Activated naive CD8-positive, alpha-beta T cell treated with anti-CD3 and anti-CD28 coated beads, Interleukin-2, amount 10 ng/mL, durations not matched to agents 7 days and 5 days (primary cell): ENCODE results near the gene RDX. TPM values are rescaled to one million over a fixed set of nuclear protein-coding genes. Genes with fewer than 3 reads are reported as not detected.
"Not testable (repeated sequence)": the region's sequence is repeated elsewhere in the genome, so short reads cannot be mapped to it uniquely, and the experiment has no call there.

Experiments
- ATAC-seq: fragments of 150-1000 bp; cut with Tn5 transposase; one replicate; pipeline ENCODE4 v1.10.0; 2021; ENCODE audit warnings: low read depth, moderate library complexity
- POLR2A ChIA-PET: fragments of 350-600 bp; sonication (Branson Sonifier 250); formaldehyde crosslinking; loops from one replicate; lab custom pipeline; 2021; ENCODE audit warnings: antibody characterized with exemption; lab: Charles Lee
- DNase-seq: peaks from one replicate; pipeline ENCODE4 v3.0.0; 2021
- H3K27ac Mint-ChIP-seq: one replicate; pipeline ENCODE4 v1.8.0; 2022; ENCODE audit warnings: mild to moderate bottlenecking, mixed read lengths
- H3K27me3 Mint-ChIP-seq: one replicate; pipeline ENCODE4 v1.8.0; 2022; ENCODE audit warnings: mild to moderate bottlenecking, moderate library complexity, mixed read lengths
- H3K36me3 Mint-ChIP-seq: one replicate; pipeline ENCODE4 v1.8.0; 2021; ENCODE audit warnings: mild to moderate bottlenecking, mixed read lengths
- H3K4me1 Mint-ChIP-seq: one replicate; pipeline ENCODE4 v1.8.0; 2021; ENCODE audit warnings: mixed read lengths
- H3K4me3 Mint-ChIP-seq: one replicate; pipeline ENCODE4 v1.8.0; 2022; ENCODE audit warnings: mild to moderate bottlenecking, moderate library complexity, mixed read lengths
- H3K9me3 Mint-ChIP-seq: one replicate; pipeline ENCODE4 v1.8.0; 2021; ENCODE audit warnings: mixed read lengths
- total RNA-seq, 2 experiments: library from RNA; stranded (reverse); gene quantifications; one replicate each; pipeline ENCODE4 v1.2.3, GENCODE V29; 2021

The RDX gene
- total RNA-seq, 2 experiments from 2014 or later = 30.4 to 38.1 TPM

- H3K9me3 Mint-ChIP-seq = no peaks in the 10 kb centered on the region
- peaks cover 12% of the 10 kb centered on the region for H3K4me1 Mint-ChIP-seq
- H3K36me3 Mint-ChIP-seq = peaks cover 15% of the 10 kb centered on the region
- H3K27ac Mint-ChIP-seq = no peak overlapping the region
- H3K27me3 Mint-ChIP-seq = no peaks in the 10 kb centered on the region
- no peak for DNase-seq
- POLR2A ChIA-PET = no interaction called here
- H3K4me3 Mint-ChIP-seq = no peak overlapping the region
- no peak for ATAC-seq
Measured at GRCh38 chr11:110283862-110284261, 12.6 kb downstream of the RDX start.

DNA sequence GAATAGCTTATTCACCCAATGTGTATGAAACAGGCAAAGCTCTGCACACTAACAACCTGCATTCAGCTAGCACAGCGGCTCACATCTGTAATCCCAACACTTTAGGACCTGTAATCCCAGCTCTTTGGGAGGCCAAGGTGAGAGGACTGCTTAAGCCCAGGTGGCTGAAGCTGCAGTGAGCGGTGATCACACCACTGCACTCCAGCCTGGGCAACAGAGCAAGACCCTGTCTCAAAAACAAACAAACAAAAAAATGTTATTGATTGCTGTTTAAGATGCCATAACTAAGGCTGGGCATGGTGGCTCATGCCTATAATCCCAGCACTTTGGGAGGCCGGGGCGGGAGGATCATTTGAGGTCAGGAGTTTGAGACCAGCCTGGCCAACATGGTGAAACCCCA is 15.8 kb downstream of the RDX start:
- H3K36me3 Mint-ChIP-seq = peaks cover 21% of the 10 kb centered on the region
- H3K4me3 Mint-ChIP-seq, H3K9me3 Mint-ChIP-seq, H3K4me1 Mint-ChIP-seq, DNase-seq, H3K27me3 Mint-ChIP-seq, H3K27ac Mint-ChIP-seq, POLR2A ChIA-PET, ATAC-seq: not testable (repeated sequence)

GRCh38 chr11:110279881-110280280 is 16.5 kb downstream of the RDX start:
- Mint-ChIP-seq H3K9me3 (no peaks in the 10 kb centered on the region), H3K4me3 (no peak overlapping the region), H3K4me1 (peaks cover 4% of the 10 kb centered on the region), H3K27me3 (no peaks in the 10 kb centered on the region), H3K36me3 (peaks cover 22% of the 10 kb centered on the region), H3K27ac (no peak overlapping the region)
- DNase-seq (no peak), ATAC-seq (no peak)
- POLR2A ChIA-PET = no interaction called here

DNA sequence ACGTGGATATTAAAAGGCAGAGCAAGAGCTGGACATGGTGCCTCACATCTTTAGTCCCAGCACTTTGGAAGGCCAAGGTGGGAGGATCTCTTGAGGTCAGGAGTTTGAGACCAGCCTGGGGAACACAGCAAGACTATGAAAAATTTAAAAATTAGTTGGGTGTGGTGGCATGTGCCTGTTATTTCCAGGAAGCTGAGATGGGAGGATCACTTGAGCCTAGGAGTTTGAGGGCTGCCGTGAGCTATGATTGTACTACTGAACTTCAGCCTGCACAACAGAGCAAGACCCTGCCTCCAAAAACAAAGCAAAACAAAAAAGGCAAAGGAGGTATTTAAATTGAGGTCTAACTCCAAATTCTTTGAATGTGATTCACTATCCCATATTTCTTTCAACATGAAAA is 23.5 kb downstream of the RDX start:
- Mint-ChIP-seq H3K27me3 (no peaks in the 10 kb centered on the region), H3K9me3 (no peaks in the 10 kb centered on the region), H3K4me3 (no peak overlapping the region), H3K27ac (no peak overlapping the region), H3K4me1 (peaks cover 11% of the 10 kb centered on the region), H3K36me3 (peaks cover 31% of the 10 kb centered on the region)
- DNase-seq (no peak), ATAC-seq (no peak)
- POLR2A ChIA-PET = no interaction called here

- H3K4me3 Mint-ChIP-seq = no peak overlapping the region
- H3K9me3 Mint-ChIP-seq = no peaks in the 10 kb centered on the region
- ATAC-seq = no peak
- no peak overlapping the region for H3K27ac Mint-ChIP-seq
- H3K4me1 Mint-ChIP-seq = peaks cover 9% of the 10 kb centered on the region
- peaks cover 27% of the 10 kb centered on the region for H3K36me3 Mint-ChIP-seq
- no peak for DNase-seq
- H3K27me3 Mint-ChIP-seq = no peaks in the 10 kb centered on the region
- POLR2A ChIA-PET = no interaction called here
Measured at GRCh38 chr11:110269996-110270395, 26.4 kb downstream of the RDX start.

DNA sequence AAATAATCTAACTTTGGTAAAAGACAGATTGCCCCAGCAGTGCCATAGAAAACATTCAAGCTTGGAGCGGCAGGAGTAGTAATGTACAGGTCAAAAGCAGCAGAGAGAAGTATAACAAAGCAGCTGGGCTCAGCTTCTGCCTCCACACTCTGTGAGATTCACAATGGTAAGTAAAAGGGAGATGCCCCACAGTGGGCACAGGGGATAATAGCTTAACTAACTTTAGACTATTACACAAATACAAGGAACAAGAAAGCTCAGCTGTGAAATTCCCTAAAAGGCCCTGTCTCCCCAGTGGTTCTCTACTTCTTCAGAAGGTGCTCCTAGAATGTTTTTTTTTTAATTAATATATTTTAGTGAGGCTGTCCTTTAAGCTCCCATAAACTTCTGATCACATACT is 28.0 kb downstream of the RDX start:
- Mint-ChIP-seq H3K4me3 (no peak overlapping the region), H3K27ac (no peak overlapping the region), H3K4me1 (peaks cover 9% of the 10 kb centered on the region), H3K36me3 (peaks cover 30% of the 10 kb centered on the region), H3K27me3 (no peaks in the 10 kb centered on the region), H3K9me3 (no peaks in the 10 kb centered on the region)
- POLR2A ChIA-PET = no interaction called here
- ATAC-seq = no peak
- no peak for DNase-seq

GRCh38 chr11:110262072-110262403 is 34.4 kb downstream of the RDX start:
- POLR2A ChIA-PET = no interaction called here
- Mint-ChIP-seq H3K4me3 (no peak overlapping the region), H3K36me3 (peaks cover 34% of the 10 kb centered on the region), H3K27me3 (no peaks in the 10 kb centered on the region), H3K27ac (no peak overlapping the region), H3K9me3 (no peaks in the 10 kb centered on the region), H3K4me1 (peaks cover 1% of the 10 kb centered on the region)
- no peak for DNase-seq
- ATAC-seq = no peak

GRCh38 chr11:110261195-110262071 is 35.0 kb downstream of the RDX start:
- no peaks in the 10 kb centered on the region for H3K27me3 Mint-ChIP-seq
- DNase-seq (no peak), ATAC-seq (no peak)
- peaks cover 1% of the 10 kb centered on the region for H3K4me1 Mint-ChIP-seq
- POLR2A ChIA-PET = no interaction called here
- peaks cover 35% of the 10 kb centered on the region for H3K36me3 Mint-ChIP-seq
- no peak overlapping the region for H3K4me3 Mint-ChIP-seq
- H3K9me3 Mint-ChIP-seq = no peaks in the 10 kb centered on the region
- H3K27ac Mint-ChIP-seq = no peak overlapping the region

DNA sequence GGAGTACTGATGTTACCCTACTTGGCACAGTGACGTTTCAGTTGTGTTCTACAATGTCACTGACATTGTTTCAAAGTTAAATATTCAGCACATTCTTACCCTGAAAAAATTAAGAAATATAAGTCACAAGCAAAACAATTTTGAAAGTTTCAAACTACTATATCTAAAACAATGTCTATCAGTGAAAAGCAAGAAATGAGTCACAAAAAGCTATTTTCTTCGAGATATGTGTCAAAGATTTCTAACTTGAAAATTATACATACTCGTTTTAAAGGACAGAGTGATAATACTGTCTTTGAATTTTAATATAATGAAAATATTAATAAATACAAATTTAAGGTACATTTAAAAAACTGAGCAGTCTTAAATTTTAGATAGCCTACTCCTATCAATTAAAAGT is 42.9 kb downstream of the RDX start:
- ATAC-seq (no peak), DNase-seq (no peak)
- no peaks in the 10 kb centered on the region for H3K27me3 Mint-ChIP-seq
- peaks cover 1% of the 10 kb centered on the region for H3K4me1 Mint-ChIP-seq
- H3K9me3 Mint-ChIP-seq = no peaks in the 10 kb centered on the region
- no peak overlapping the region for H3K27ac Mint-ChIP-seq
- POLR2A ChIA-PET = no interaction called here
- H3K36me3 Mint-ChIP-seq = peaks cover 16% of the 10 kb centered on the region
- H3K4me3 Mint-ChIP-seq = no peak overlapping the region

- ATAC-seq = no peak
- POLR2A ChIA-PET = no interaction called here
Measured at GRCh38 chr11:110251836-110252235, 44.6 kb downstream of the RDX start.

DNA sequence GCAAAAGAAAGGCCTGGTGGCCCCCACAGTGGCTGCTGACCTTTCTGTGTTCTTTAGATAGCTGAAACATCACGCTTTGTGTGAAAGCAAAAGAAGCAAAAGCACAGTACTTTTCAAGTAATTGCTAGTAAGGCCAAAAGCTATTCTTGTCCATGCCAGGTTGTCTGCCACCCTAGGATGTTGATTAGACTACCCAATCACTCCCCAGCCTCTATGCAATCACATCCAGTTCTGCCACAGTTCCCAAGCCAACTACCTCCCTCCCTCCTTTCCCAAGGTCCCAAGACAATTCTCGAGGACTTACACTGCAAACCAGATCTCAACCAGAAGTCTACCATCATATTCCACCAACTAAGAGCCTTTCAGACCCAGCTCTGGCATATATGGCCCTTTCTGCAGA is 46.2 kb downstream of the RDX start:
- H3K4me1 Mint-ChIP-seq = peaks cover 1% of the 10 kb centered on the region
- no peak for ATAC-seq
- H3K36me3 Mint-ChIP-seq = peaks cover 18% of the 10 kb centered on the region
- POLR2A ChIA-PET = no interaction called here
- no peak overlapping the region for H3K27ac Mint-ChIP-seq
- DNase-seq = no peak
- no peak overlapping the region for H3K4me3 Mint-ChIP-seq
- H3K9me3 Mint-ChIP-seq = no peaks in the 10 kb centered on the region
- H3K27me3 Mint-ChIP-seq = no peaks in the 10 kb centered on the region

More at GRCh38 chr11:110251836-110252235, 44.6 kb downstream of the RDX start:
- Mint-ChIP-seq H3K9me3 (no peaks in the 10 kb centered on the region), H3K27ac (no peak overlapping the region), H3K4me1 (peaks cover 1% of the 10 kb centered on the region), H3K27me3 (no peaks in the 10 kb centered on the region), H3K36me3 (peaks cover 17% of the 10 kb centered on the region), H3K4me3 (no peak overlapping the region)
- no peak for DNase-seq

- Mint-ChIP-seq H3K36me3 (peaks cover 18% of the 10 kb centered on the region), H3K27me3 (no peaks in the 10 kb centered on the region), H3K4me3 (no peak overlapping the region), H3K9me3 (no peaks in the 10 kb centered on the region), H3K27ac (no peak overlapping the region), H3K4me1 (peaks cover 1% of the 10 kb centered on the region)
- POLR2A ChIA-PET = no interaction called here
- ATAC-seq (no peak), DNase-seq (no peak)
Measured at GRCh38 chr11:110249766-110250165, 46.6 kb downstream of the RDX start.

GRCh38 chr11:110249066-110249465 is 47.3 kb downstream of the RDX start:
- Mint-ChIP-seq H3K9me3 (no peaks in the 10 kb centered on the region), H3K4me1 (peaks cover 1% of the 10 kb centered on the region), H3K4me3 (no peak overlapping the region), H3K27me3 (no peaks in the 10 kb centered on the region), H3K27ac (no peak overlapping the region), H3K36me3 (peaks cover 17% of the 10 kb centered on the region)
- ATAC-seq (no peak), DNase-seq (no peak)
- POLR2A ChIA-PET = no interaction called here

GRCh38 chr11:110243791-110244190 is 52.6 kb downstream of the RDX start:
- DNase-seq = no peak
- Mint-ChIP-seq H3K27ac (no peak overlapping the region), H3K9me3 (no peaks in the 10 kb centered on the region), H3K36me3 (peaks cover 27% of the 10 kb centered on the region), H3K27me3 (no peaks in the 10 kb centered on the region), H3K4me3 (no peak overlapping the region), H3K4me1 (no peaks in the 10 kb centered on the region)
- POLR2A ChIA-PET = no interaction called here
- ATAC-seq = no peak
